DMS 273 treated with DMSO at 0.1 percent for 48 hours (cell line): Measurements from ENCODE around the gene ELMO2.
A peak's percentile ranks its signal among the peaks of the same experiment; 100 is the strongest.

ENCODE experiments used
- DNase-seq: peaks from one replicate; lab custom pipeline; 2025; lab: John Stamatoyannopoulos, UW

Gene ELMO2

GRCh38 chr20:46406200-46406985, at the start of gene ELMO2:
TSS of gene ELMO2 (minus strand) at chr20:46406615. CDS start at chr20:46394482, 12,133 bp downstream.
- DNase-seq = peak; percentile 94

- DNase-seq = no peak
Measured at GRCh38 chr20:46455729-46456128, 49.3 kb upstream of the ELMO2 start.

GRCh38 chr20:46446851-46447250, 40.4 kb upstream of the ELMO2 start:
- DNase-seq = no peak

- no peak for DNase-seq
Measured at GRCh38 chr20:46439837-46440236, 33.4 kb upstream of the ELMO2 start.

- peak; percentile 69 for DNase-seq
Measured at GRCh38 chr20:46438156-46438750, 31.8 kb upstream of the ELMO2 start.

GRCh38 chr20:46435146-46435545, 28.7 kb upstream of the ELMO2 start:
- DNase-seq = no peak

GRCh38 chr20:46434597-46434996, 28.2 kb upstream of the ELMO2 start:
- DNase-seq = no peak

GRCh38 chr20:46433051-46433450, 26.6 kb upstream of the ELMO2 start:
- peak; percentile 41 for DNase-seq

- DNase-seq = no peak
Measured at GRCh38 chr20:46430921-46431712, 24.7 kb upstream of the ELMO2 start.

- no peak for DNase-seq
Measured at GRCh38 chr20:46427384-46427783, 21.0 kb upstream of the ELMO2 start.

GRCh38 chr20:46423882-46424482, 17.6 kb upstream of the ELMO2 start:
- DNase-seq = no peak

GRCh38 chr20:46423342-46423741, 16.9 kb upstream of the ELMO2 start:
- DNase-seq = no peak

- DNase-seq = no peak
Measured at GRCh38 chr20:46420878-46421277, 14.5 kb upstream of the ELMO2 start.

GRCh38 chr20:46419882-46420281, 13.5 kb upstream of the ELMO2 start:
- no peak for DNase-seq

- no peak for DNase-seq
Measured at GRCh38 chr20:46416839-46417238, 10.4 kb upstream of the ELMO2 start.

GRCh38 chr20:46416421-46416820, 10.0 kb upstream of the ELMO2 start:
- DNase-seq = no peak

GRCh38 chr20:46415773-46416172, 9.4 kb upstream of the ELMO2 start:
- no peak for DNase-seq

- no peak for DNase-seq
Measured at GRCh38 chr20:46414608-46415007, 8.2 kb upstream of the ELMO2 start.

- DNase-seq = no peak
Measured at GRCh38 chr20:46411637-46412036, 5.2 kb upstream of the ELMO2 start.

- DNase-seq = no peak
Measured at GRCh38 chr20:46408281-46408731, 1.9 kb upstream of the ELMO2 start.

GRCh38 chr20:46407671-46407996, 1.2 kb upstream of the ELMO2 start:
- DNase-seq = no peak

GRCh38 chr20:46406986-46407670, 713 bp upstream of the ELMO2 start:
- no peak for DNase-seq
